PC-9 (cell line): ENCODE measurements around the gene RIMBP2.

Source experiments
- EZH2 ChIP-seq: fragments of 200-600 bp; sonication (generic); IDR thresholded peaks from 2 replicates; pipeline ENCODE4 v1.8.0; 2017; ENCODE audit warnings: antibody characterized with exemption, low read depth
- TF ChIP-seq, protein P1 (sequence below): fragments of 200-600 bp; sonication (generic); conservative IDR thresholded peaks from 2 replicates; pipeline ENCODE4 v1.6.1; 2017; ENCODE audit warnings: mixed run types, antibody characterized with exemption, mild to moderate bottlenecking, moderate library complexity

GRCh38 chr12:130412384-130412783 lies 303.7 kb downstream of the RIMBP2 start:
- TF ChIP-seq, protein P1, sequence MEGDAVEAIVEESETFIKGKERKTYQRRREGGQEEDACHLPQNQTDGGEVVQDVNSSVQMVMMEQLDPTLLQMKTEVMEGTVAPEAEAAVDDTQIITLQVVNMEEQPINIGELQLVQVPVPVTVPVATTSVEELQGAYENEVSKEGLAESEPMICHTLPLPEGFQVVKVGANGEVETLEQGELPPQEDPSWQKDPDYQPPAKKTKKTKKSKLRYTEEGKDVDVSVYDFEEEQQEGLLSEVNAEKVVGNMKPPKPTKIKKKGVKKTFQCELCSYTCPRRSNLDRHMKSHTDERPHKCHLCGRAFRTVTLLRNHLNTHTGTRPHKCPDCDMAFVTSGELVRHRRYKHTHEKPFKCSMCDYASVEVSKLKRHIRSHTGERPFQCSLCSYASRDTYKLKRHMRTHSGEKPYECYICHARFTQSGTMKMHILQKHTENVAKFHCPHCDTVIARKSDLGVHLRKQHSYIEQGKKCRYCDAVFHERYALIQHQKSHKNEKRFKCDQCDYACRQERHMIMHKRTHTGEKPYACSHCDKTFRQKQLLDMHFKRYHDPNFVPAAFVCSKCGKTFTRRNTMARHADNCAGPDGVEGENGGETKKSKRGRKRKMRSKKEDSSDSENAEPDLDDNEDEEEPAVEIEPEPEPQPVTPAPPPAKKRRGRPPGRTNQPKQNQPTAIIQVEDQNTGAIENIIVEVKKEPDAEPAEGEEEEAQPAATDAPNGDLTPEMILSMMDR: no peak
- TF ChIP-seq EZH2: no peak
